ENCODE measurements around the gene CCDC12.

Gene CCDC12

GRCh38 chr3:46958467-46959160 is 17.9 kb downstream of the CCDC12 start:
- peaks cover 17% of the 10 kb centered on the region for H3K36me3 ChIP-seq (ENCODE audit: insufficient read depth, low read length)
- H3K9me3 ChIP-seq (ENCODE audit: insufficient read depth, low read length, severe bottlenecking), result no peaks in the 10 kb centered on the region
- peak overlapping the region; percentile 51 for H3K27ac ChIP-seq (ENCODE audit: low read length)
- H3K4me1 ChIP-seq (ENCODE audit: insufficient read depth, low read length), result peaks cover 76% of the 10 kb centered on the region
- no peak overlapping the region for H2AFZ ChIP-seq (ENCODE audit: low read depth, low read length)
- peaks cover 96% of the 10 kb centered on the region for H3K79me2 ChIP-seq (ENCODE audit: insufficient read depth, low read length)
- H3K4me3 ChIP-seq (ENCODE audit: low read depth in 1 of 2, low read length in 2 of 2), result no peak overlapping the region
- H3K4me2 ChIP-seq (ENCODE audit: insufficient read depth, low read length), result no peak overlapping the region
- peaks cover 53% of the 10 kb centered on the region for H4K20me1 ChIP-seq (ENCODE audit: insufficient read depth, low read length)
- H3K9ac ChIP-seq (ENCODE audit: low read depth, low read length), result no peak overlapping the region; the same call in 1 of the 2 replicates
- no peak for DNase-seq
- H3K27me3 ChIP-seq (ENCODE audit: insufficient read depth, low read length, poor library complexity), result no peaks in the 10 kb centered on the region
- ATAC-seq (ENCODE audit: insufficient read depth, low read depth), result no peak
- no peak for TF ChIP-seq CTCF (IDR thresholded peaks at IDR 0.05; ENCODE audit: borderline replicate concordance, extremely low read depth, low read length, poor library complexity, severe bottlenecking)
- no peak for TF ChIP-seq EZH2 (IDR thresholded peaks at IDR 0.05; ENCODE audit: borderline replicate concordance, low read depth, low read length, severe bottlenecking)

DNA sequence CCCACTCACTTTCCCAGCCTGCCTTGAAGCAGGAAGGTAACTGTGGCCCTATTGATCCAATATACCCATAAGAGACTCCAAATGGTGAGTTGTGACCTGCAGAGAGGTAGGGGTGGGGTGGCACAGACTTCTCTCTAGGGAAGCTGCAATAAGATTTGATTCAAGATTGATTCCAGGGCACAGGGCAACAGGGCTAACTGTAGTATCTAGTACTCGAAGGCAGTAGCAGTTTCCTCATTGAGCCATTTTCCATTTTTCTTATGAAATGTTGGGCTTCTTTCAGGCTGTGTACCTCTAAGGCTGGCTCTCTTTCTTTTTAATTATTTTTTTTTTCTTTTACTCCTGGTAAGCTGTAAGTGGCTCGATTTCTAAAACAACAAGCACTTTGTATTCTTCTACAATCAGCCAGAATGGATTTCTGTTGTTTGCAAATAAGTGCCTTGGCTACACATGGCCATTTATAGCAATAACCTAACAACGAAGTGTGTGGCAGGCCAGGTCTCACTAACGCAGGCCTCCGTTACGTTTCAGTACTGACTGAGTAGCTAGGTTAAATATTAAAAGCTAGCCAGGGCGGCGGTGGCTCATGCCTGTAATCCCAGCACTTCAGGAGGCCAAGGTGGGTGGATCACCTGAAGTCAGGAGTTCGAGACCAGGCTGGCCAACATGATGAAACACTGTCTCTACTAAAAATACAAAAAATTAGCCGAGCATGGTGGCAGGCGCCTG is 19.3 kb downstream of the CCDC12 start:
- no peak overlapping the region for H2AFZ ChIP-seq (ENCODE audit: low read depth, low read length)
- H3K79me2 ChIP-seq (ENCODE audit: insufficient read depth, low read length), result peaks cover 98% of the 10 kb centered on the region
- H3K9ac ChIP-seq (ENCODE audit: low read depth, low read length), result no peak overlapping the region; the same call in 1 of the 2 replicates
- no peaks in the 10 kb centered on the region for H3K9me3 ChIP-seq (ENCODE audit: insufficient read depth, low read length, severe bottlenecking)
- peaks cover 90% of the 10 kb centered on the region for H3K4me1 ChIP-seq (ENCODE audit: insufficient read depth, low read length)
- no peak for TF ChIP-seq EZH2 (IDR thresholded peaks at IDR 0.05; ENCODE audit: borderline replicate concordance, low read depth, low read length, severe bottlenecking)
- TF ChIP-seq CTCF (IDR thresholded peaks at IDR 0.05; ENCODE audit: borderline replicate concordance, extremely low read depth, low read length, poor library complexity, severe bottlenecking), result no peak
- DNase-seq, result no peak
- ATAC-seq (ENCODE audit: insufficient read depth, low read depth), result no peak
- H3K4me2 ChIP-seq (ENCODE audit: insufficient read depth, low read length), result peak overlapping the region; percentile 10; the same call in 1 of the 2 replicates
- peaks cover 60% of the 10 kb centered on the region for H4K20me1 ChIP-seq (ENCODE audit: insufficient read depth, low read length)
- H3K4me3 ChIP-seq (ENCODE audit: low read depth in 1 of 2, low read length in 2 of 2), result no peak overlapping the region
- H3K27ac ChIP-seq (ENCODE audit: low read length), result peak overlapping the region; percentile 88
- H3K36me3 ChIP-seq (ENCODE audit: insufficient read depth, low read length), result peaks cover 21% of the 10 kb centered on the region
- no peaks in the 10 kb centered on the region for H3K27me3 ChIP-seq (ENCODE audit: insufficient read depth, low read length, poor library complexity)

- Histone ChIP-seq H3K9ac (ENCODE audit: low read depth, low read length) (peak overlapping the region; percentile 38), H4K20me1 (ENCODE audit: insufficient read depth, low read length) (peaks cover 57% of the 10 kb centered on the region), H3K27me3 (ENCODE audit: insufficient read depth, low read length, poor library complexity) (no peaks in the 10 kb centered on the region), H3K4me3 (ENCODE audit: low read depth in 1 of 2, low read length in 2 of 2) (no peak overlapping the region; a peak in 1 of 4 replicates), H2AFZ (ENCODE audit: low read depth, low read length) (no peak overlapping the region), H3K4me1 (ENCODE audit: insufficient read depth, low read length) (peaks cover 89% of the 10 kb centered on the region), H3K79me2 (ENCODE audit: insufficient read depth, low read length) (peaks cover 97% of the 10 kb centered on the region), H3K9me3 (ENCODE audit: insufficient read depth, low read length, severe bottlenecking) (no peaks in the 10 kb centered on the region), H3K36me3 (ENCODE audit: insufficient read depth, low read length) (peaks cover 12% of the 10 kb centered on the region), H3K4me2 (ENCODE audit: insufficient read depth, low read length) (no peak overlapping the region; the same call in 1 of the 2 replicates), H3K27ac (ENCODE audit: low read length) (peak overlapping the region; percentile 88)
- peak; percentile 50 for DNase-seq
- peak; percentile 39 for ATAC-seq (ENCODE audit: insufficient read depth, low read depth)
- TF ChIP-seq CTCF (IDR thresholded peaks at IDR 0.05; ENCODE audit: borderline replicate concordance, extremely low read depth, low read length, poor library complexity, severe bottlenecking), result no peak
Observed at GRCh38 chr3:46955801-46956259, 20.7 kb downstream of the CCDC12 start.

All from DND-41 (cell line).